Measurements from ENCODE around the gene ACOX3.

- TF ChIP-seq CTCF (conservative IDR thresholded peaks at IDR 0.05; ENCODE audit: low read length) = peak; percentile 80
- TF ChIP-seq EZH2phosphoT487 (IDR thresholded peaks at IDR 0.05; ENCODE audit: borderline replicate concordance) = no peak
Measured at GRCh38 chr4:8468746-8469535, 28.4 kb upstream of the ACOX3 start.
